ENCODE measurements around the gene GBE1.

Gene GBE1

GRCh38 chr3:81580355-81580754, 181.1 kb downstream of the GBE1 start:
- no peak for TF ChIP-seq CTCF (IDR thresholded peaks at IDR 0.05; ENCODE audit: insufficient read depth, low read length)
- no peak for TF ChIP-seq REST (IDR thresholded peaks at IDR 0.05; ENCODE audit: insufficient replicate concordance, low read depth)
- TF ChIP-seq SPI1 (IDR thresholded peaks at IDR 0.05; ENCODE audit: borderline replicate concordance, low read depth) = no peak
- no peak for TF ChIP-seq POLR2AphosphoS5 (IDR thresholded peaks at IDR 0.05; ENCODE audit: low read depth)
- no peak for TF ChIP-seq GABPA (IDR thresholded peaks at IDR 0.05; ENCODE audit: low read depth)
- Histone ChIP-seq H3K27ac (replicated peaks) (no peak overlapping the region), H3K27me3 (ENCODE audit: insufficient read depth, poor library complexity, severe bottlenecking) (no peaks in the 10 kb centered on the region), H3K4me3 (replicated peaks; ENCODE audit: insufficient read depth, low read length) (no peak overlapping the region)
- no peak for DNase-seq (ENCODE audit: low read depth in 1 of 2, low spot score in 1 of 2)

GRCh38 chr3:81579744-81580143, 181.7 kb downstream of the GBE1 start:
- H3K4me3 ChIP-seq (replicated peaks; ENCODE audit: insufficient read depth, low read length) = no peak overlapping the region
- no peaks in the 10 kb centered on the region for H3K27me3 ChIP-seq (ENCODE audit: insufficient read depth, poor library complexity, severe bottlenecking)
- DNase-seq (ENCODE audit: low read depth in 1 of 2, low spot score in 1 of 2) = no peak
- no peak overlapping the region for H3K27ac ChIP-seq (replicated peaks)
- TF ChIP-seq POLR2AphosphoS5 (IDR thresholded peaks at IDR 0.05; ENCODE audit: low read depth) = no peak
- no peak for TF ChIP-seq GABPA (IDR thresholded peaks at IDR 0.05; ENCODE audit: low read depth)
- TF ChIP-seq SPI1 (IDR thresholded peaks at IDR 0.05; ENCODE audit: borderline replicate concordance, low read depth) = no peak
- no peak for TF ChIP-seq REST (IDR thresholded peaks at IDR 0.05; ENCODE audit: insufficient replicate concordance, low read depth)
- no peak for TF ChIP-seq CTCF (IDR thresholded peaks at IDR 0.05; ENCODE audit: insufficient read depth, low read length)

GRCh38 chr3:81572201-81572756, 189.2 kb downstream of the GBE1 start:
- H3K27ac ChIP-seq (replicated peaks) = no peak overlapping the region
- H3K27me3 ChIP-seq (ENCODE audit: insufficient read depth, poor library complexity, severe bottlenecking) = no peaks in the 10 kb centered on the region
- TF ChIP-seq CTCF (IDR thresholded peaks at IDR 0.05; ENCODE audit: insufficient read depth, low read length) (no peak), REST (IDR thresholded peaks at IDR 0.05; ENCODE audit: insufficient replicate concordance, low read depth) (no peak), SPI1 (IDR thresholded peaks at IDR 0.05; ENCODE audit: borderline replicate concordance, low read depth) (no peak), POLR2AphosphoS5 (IDR thresholded peaks at IDR 0.05; ENCODE audit: low read depth) (no peak), GABPA (IDR thresholded peaks at IDR 0.05; ENCODE audit: low read depth) (no peak)
- H3K4me3 ChIP-seq (replicated peaks; ENCODE audit: insufficient read depth, low read length) = no peak overlapping the region
- no peak for DNase-seq (ENCODE audit: low read depth in 1 of 2, low spot score in 1 of 2)
